ENCODE results near the gene GPSM1.
A peak's percentile ranks its signal among the peaks of the same experiment; 100 is the strongest.

The GPSM1 gene

DNA sequence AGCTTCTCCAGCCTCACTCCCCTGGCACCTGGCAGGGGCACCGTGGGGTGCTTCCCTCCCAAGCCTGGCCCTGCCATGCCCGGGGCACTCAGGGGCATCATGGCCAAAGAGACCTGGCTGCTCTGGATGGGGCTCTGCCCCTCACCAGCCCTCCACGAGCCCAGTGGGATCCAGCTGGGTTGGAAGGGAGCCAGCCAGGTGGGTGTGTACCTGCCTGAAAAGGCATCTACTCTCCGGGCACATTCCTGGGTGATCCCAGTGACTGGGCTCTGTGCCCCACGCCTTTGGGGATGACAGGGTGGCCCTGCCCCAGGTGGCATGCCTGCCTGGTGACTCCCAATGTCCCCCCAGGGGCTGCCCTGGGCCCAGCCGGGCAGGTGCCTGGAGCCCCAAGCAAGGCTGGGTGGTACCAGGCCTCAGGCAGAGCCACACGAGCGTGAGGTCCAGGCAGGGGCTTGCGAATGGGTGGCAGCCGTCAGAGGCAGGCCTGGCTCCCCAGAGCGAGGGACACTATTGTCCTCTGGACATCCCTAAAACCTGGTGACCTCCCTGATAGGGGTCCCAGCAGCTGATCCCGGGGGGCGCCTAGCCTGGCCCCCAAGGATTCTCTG, 777 bp downstream of the GPSM1 start:
- Histone ChIP-seq H3K4me1 (ENCODE audit: insufficient read depth, low read length) (peaks cover 21% of the 10 kb centered on the region), H3K9ac (ENCODE audit: low read depth, low read length) (peak overlapping the region; percentile 62), H3K4me2 (ENCODE audit: insufficient read depth, low read length) (peak overlapping the region; percentile 77), H4K20me1 (ENCODE audit: insufficient read depth, low read length) (peaks cover 19% of the 10 kb centered on the region; the same call in 1 of the 2 replicates), H3K4me3 (ENCODE audit: low read depth in 1 of 2, low read length in 2 of 2) (peak overlapping the region; percentile 10 to 60; a peak in 3 of 4 replicates), H3K9me3 (ENCODE audit: insufficient read depth, low read length, severe bottlenecking) (no peaks in the 10 kb centered on the region), H3K27ac (ENCODE audit: low read length) (peak overlapping the region; percentile 15; the same call in 1 of the 2 replicates), H2AFZ (ENCODE audit: low read depth, low read length) (no peak overlapping the region; the same call in 1 of the 2 replicates), H3K36me3 (ENCODE audit: insufficient read depth, low read length) (no peaks in the 10 kb centered on the region), H3K79me2 (ENCODE audit: insufficient read depth, low read length) (no peaks in the 10 kb centered on the region), H3K27me3 (ENCODE audit: insufficient read depth, low read length, poor library complexity) (peaks cover 20% of the 10 kb centered on the region)
- ATAC-seq (ENCODE audit: insufficient read depth, low read depth) (peak; percentile 12; the same call in 1 of the 3 replicates), DNase-seq (no peak)
- TF ChIP-seq EZH2 (IDR thresholded peaks at IDR 0.05; ENCODE audit: borderline replicate concordance, low read depth, low read length, severe bottlenecking): no peak
- TF ChIP-seq, protein P1, sequence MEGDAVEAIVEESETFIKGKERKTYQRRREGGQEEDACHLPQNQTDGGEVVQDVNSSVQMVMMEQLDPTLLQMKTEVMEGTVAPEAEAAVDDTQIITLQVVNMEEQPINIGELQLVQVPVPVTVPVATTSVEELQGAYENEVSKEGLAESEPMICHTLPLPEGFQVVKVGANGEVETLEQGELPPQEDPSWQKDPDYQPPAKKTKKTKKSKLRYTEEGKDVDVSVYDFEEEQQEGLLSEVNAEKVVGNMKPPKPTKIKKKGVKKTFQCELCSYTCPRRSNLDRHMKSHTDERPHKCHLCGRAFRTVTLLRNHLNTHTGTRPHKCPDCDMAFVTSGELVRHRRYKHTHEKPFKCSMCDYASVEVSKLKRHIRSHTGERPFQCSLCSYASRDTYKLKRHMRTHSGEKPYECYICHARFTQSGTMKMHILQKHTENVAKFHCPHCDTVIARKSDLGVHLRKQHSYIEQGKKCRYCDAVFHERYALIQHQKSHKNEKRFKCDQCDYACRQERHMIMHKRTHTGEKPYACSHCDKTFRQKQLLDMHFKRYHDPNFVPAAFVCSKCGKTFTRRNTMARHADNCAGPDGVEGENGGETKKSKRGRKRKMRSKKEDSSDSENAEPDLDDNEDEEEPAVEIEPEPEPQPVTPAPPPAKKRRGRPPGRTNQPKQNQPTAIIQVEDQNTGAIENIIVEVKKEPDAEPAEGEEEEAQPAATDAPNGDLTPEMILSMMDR (IDR thresholded peaks at IDR 0.05; ENCODE audit: borderline replicate concordance, extremely low read depth, low read length, poor library complexity, severe bottlenecking): no peak

DNA sequence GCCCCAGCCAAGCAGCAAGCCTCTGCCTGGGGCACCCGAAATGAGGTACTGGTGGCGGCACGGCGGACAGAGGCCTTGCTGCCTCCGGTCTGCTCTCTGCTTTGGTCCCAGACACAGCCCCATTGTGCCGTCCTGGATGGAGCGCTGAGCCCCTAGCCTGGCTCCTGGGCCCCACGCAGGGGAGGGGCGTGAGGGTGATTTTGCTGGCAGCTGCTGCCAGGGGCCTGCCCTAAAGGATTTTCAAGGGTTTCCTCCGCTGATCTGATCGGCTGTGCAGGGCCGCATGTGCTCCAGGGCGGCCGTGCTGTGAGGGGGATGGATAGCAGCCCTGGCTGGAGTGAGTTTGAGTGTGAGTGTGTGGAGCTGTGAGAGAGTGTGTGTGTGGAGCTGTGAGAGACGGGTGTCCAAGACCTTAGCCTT, 1.3 kb downstream of the GPSM1 start:
- H3K36me3 ChIP-seq (ENCODE audit: insufficient read depth, low read length): no peaks in the 10 kb centered on the region
- peak overlapping the region; percentile 62 for H3K9ac ChIP-seq (ENCODE audit: low read depth, low read length)
- peaks cover 19% of the 10 kb centered on the region; the same call in 1 of the 2 replicates for H4K20me1 ChIP-seq (ENCODE audit: insufficient read depth, low read length)
- peak overlapping the region; percentile 77 for H3K4me2 ChIP-seq (ENCODE audit: insufficient read depth, low read length)
- peaks cover 14% of the 10 kb centered on the region for H3K27me3 ChIP-seq (ENCODE audit: insufficient read depth, low read length, poor library complexity)
- peak overlapping the region in 1 of 2 experiments; percentile 60; a peak in 2 of 4 replicates for H3K4me3 ChIP-seq (ENCODE audit: low read depth in 1 of 2, low read length in 2 of 2)
- no peak overlapping the region for H2AFZ ChIP-seq (ENCODE audit: low read depth, low read length)
- no peaks in the 10 kb centered on the region for H3K9me3 ChIP-seq (ENCODE audit: insufficient read depth, low read length, severe bottlenecking)
- peaks cover 21% of the 10 kb centered on the region for H3K4me1 ChIP-seq (ENCODE audit: insufficient read depth, low read length)
- ATAC-seq (ENCODE audit: insufficient read depth, low read depth) (no peak), DNase-seq (no peak)
- TF ChIP-seq, protein P1 (IDR thresholded peaks at IDR 0.05; ENCODE audit: borderline replicate concordance, extremely low read depth, low read length, poor library complexity, severe bottlenecking): no peak
- no peak for TF ChIP-seq EZH2 (IDR thresholded peaks at IDR 0.05; ENCODE audit: borderline replicate concordance, low read depth, low read length, severe bottlenecking)
- H3K27ac ChIP-seq (ENCODE audit: low read length): no peak overlapping the region; the same call in 1 of the 2 replicates
- H3K79me2 ChIP-seq (ENCODE audit: insufficient read depth, low read length): no peaks in the 10 kb centered on the region

- Histone ChIP-seq H3K9me3 (ENCODE audit: insufficient read depth, low read length, severe bottlenecking) (no peaks in the 10 kb centered on the region), H3K27me3 (ENCODE audit: insufficient read depth, low read length, poor library complexity) (peaks cover 9% of the 10 kb centered on the region), H4K20me1 (ENCODE audit: insufficient read depth, low read length) (peaks cover 19% of the 10 kb centered on the region; the same call in 1 of the 2 replicates), H3K79me2 (ENCODE audit: insufficient read depth, low read length) (no peaks in the 10 kb centered on the region), H3K27ac (ENCODE audit: low read length) (no peak overlapping the region), H3K9ac (ENCODE audit: low read depth, low read length) (peak overlapping the region; percentile 62; the same call in 1 of the 2 replicates), H3K4me3 (ENCODE audit: low read depth in 1 of 2, low read length in 2 of 2) (no peak overlapping the region; a peak in 1 of 4 replicates), H3K4me2 (ENCODE audit: insufficient read depth, low read length) (peak overlapping the region; percentile 77), H3K4me1 (ENCODE audit: insufficient read depth, low read length) (peaks cover 21% of the 10 kb centered on the region), H3K36me3 (ENCODE audit: insufficient read depth, low read length) (no peaks in the 10 kb centered on the region), H2AFZ (ENCODE audit: low read depth, low read length) (no peak overlapping the region)
- no peak for TF ChIP-seq EZH2 (IDR thresholded peaks at IDR 0.05; ENCODE audit: borderline replicate concordance, low read depth, low read length, severe bottlenecking)
- TF ChIP-seq, protein P1 (IDR thresholded peaks at IDR 0.05; ENCODE audit: borderline replicate concordance, extremely low read depth, low read length, poor library complexity, severe bottlenecking): no peak
- no peak for ATAC-seq (ENCODE audit: insufficient read depth, low read depth)
- DNase-seq: no peak
Measured at GRCh38 chr9:136329211-136329627, 1.9 kb downstream of the GPSM1 start.

All from DND-41 (cell line).